Karpas-422 (cell line): ENCODE data around the gene FBN1. TPM values are rescaled to one million over a fixed set of nuclear protein-coding genes. Genes with fewer than 3 reads are reported as not detected.

Experiments used
- DNase-seq: peaks from one replicate; pipeline ENCODE4 v3.0.0-alpha.2; 2015
- H2AFZ ChIP-seq: fragments of 200-600 bp; sonication (generic); 2 replicates; pipeline ENCODE4 v1.6.1; 2014; ENCODE audit warnings: antibody characterized with exemption, low read length, mixed read lengths
- H3K27ac ChIP-seq: fragments of 200-600 bp; sonication (generic); 2 replicates; pipeline ENCODE4 v1.5.1; 2014; ENCODE audit warnings: mild to moderate bottlenecking, low read length, moderate library complexity
- H3K27me3 ChIP-seq: fragments of 200-600 bp; sonication (generic); 2 replicates; pipeline ENCODE4 v1.6.1; 2014; ENCODE audit warnings: low read length, mixed read lengths
- H3K36me3 ChIP-seq: fragments of 200-600 bp; sonication (generic); 2 replicates; pipeline ENCODE4 v1.6.1; 2014; ENCODE audit warnings: low read length, mixed read lengths; ENCODE audit not compliant: insufficient read depth
- H3K4me1 ChIP-seq: fragments of 200-600 bp; sonication (generic); 2 replicates; pipeline ENCODE4 v1.6.1; 2014; ENCODE audit warnings: mild to moderate bottlenecking, low read length, mixed read lengths
- H3K4me2 ChIP-seq: fragments of 200-600 bp; sonication (generic); 2 replicates; pipeline ENCODE4 v1.6.1; 2014; ENCODE audit warnings: low read length, low read depth, mild to moderate bottlenecking; ENCODE audit not compliant: poor library complexity, severe bottlenecking
- H3K4me3 ChIP-seq: fragments of 200-600 bp; sonication (generic); 2 replicates; pipeline ENCODE4 v1.5.1; 2014; ENCODE audit warnings: mild to moderate bottlenecking, antibody characterized with exemption, low read length, mixed read lengths
- H3K79me2 ChIP-seq: fragments of 200-600 bp; sonication (generic); 2 replicates; pipeline ENCODE4 v1.6.1; 2014; ENCODE audit warnings: mild to moderate bottlenecking, low read length, mixed read lengths
- H3K9ac ChIP-seq: fragments of 200-600 bp; sonication (generic); 2 replicates; pipeline ENCODE4 v1.6.0; 2014; ENCODE audit warnings: low read length
- H3K9me2 ChIP-seq: fragments of 200-600 bp; sonication (generic), shearing (Covaris generic); replicated peaks from 2 replicates; pipeline ENCODE4 v1.6.0; 2014; ENCODE audit warnings: mild to moderate bottlenecking, low read length, moderate library complexity; ENCODE audit not compliant: insufficient read depth
- H3K9me3 ChIP-seq: fragments of 300-700, 200-600 bp; sonication (generic); 2 replicates; pipeline ENCODE4 v1.6.1; 2014; ENCODE audit warnings: low read length, mixed read lengths
- H4K20me1 ChIP-seq: fragments of 200-600 bp; sonication (generic); 2 replicates; pipeline ENCODE4 v1.6.1; 2014; ENCODE audit warnings: mild to moderate bottlenecking, antibody characterized with exemption, low read length, low read depth; ENCODE audit not compliant: insufficient read depth
- total RNA-seq: library from RNA; depleted of rRNA; stranded (reverse); fragments of >200 nt; shearing (Covaris generic); gene quantifications from 2 replicates; pipeline ENCODE4 v1.2.3, GENCODE V29; 2014; ENCODE audit warnings: low replicate concordance

Gene FBN1
- total RNA-seq, 1 experiment from 2014 or later: 0.86 TPM

DNA sequence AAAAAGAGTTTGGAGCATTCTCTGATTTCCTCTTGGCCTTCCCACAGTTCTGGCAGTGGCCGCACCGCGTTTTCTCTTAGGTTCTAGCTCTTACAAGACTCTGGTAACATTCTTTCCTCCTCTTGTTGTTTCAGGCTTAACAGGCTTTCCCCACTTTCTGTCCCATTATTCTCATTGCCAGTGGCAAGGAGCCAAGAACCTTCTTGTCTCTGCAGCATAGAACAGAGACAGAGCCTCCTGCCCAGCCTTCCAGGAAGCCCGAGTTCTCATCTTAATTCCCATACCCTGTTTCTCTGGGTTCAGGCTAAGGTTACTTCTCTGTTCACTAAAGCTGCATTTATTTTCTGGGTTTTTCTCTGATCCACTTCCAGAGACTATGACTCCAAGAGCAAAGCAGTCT lies 253.2 kb downstream of the FBN1 start:
- H2AFZ ChIP-seq: no peak overlapping the region
- H3K9me2 ChIP-seq: no peaks in the 10 kb centered on the region
- DNase-seq: no peak

DNA sequence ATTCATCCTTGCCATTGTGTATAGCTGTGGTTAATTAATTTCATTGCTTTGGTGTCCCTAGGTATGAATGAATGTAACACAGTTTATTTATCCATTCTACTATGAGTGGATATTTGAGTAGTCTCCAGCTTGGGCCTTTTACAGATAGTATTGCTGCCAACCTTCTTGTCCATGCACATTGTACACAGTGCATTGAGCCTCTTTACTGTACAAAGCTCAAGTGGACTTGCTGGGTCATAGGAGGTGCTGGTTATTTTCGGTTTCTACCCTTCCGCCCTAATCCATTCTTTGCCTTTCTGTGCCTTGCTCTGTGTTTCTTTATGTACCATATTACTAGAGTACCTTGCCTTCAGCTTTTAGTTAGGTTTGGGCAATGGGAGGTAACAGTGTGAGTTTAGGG lies 253.6 kb downstream of the FBN1 start:
- DNase-seq: no peak
- Histone ChIP-seq H3K36me3 (no peaks in the 10 kb centered on the region), H3K9me2 (no peaks in the 10 kb centered on the region), H3K4me1 (no peaks in the 10 kb centered on the region), H3K27me3 (no peaks in the 10 kb centered on the region), H3K9me3 (no peaks in the 10 kb centered on the region), H2AFZ (no peak overlapping the region), H3K79me2 (no peaks in the 10 kb centered on the region), H3K4me3 (no peak overlapping the region), H4K20me1 (no peaks in the 10 kb centered on the region), H3K27ac (no peak overlapping the region), H3K9ac (no peak overlapping the region), H3K4me2 (no peak overlapping the region)

More for the DNA sequence above, 253.2 kb downstream of the FBN1 start:
- Histone ChIP-seq H3K27me3 (no peaks in the 10 kb centered on the region), H3K4me1 (no peaks in the 10 kb centered on the region), H4K20me1 (no peaks in the 10 kb centered on the region), H3K9ac (no peak overlapping the region), H3K4me3 (no peak overlapping the region), H3K36me3 (no peaks in the 10 kb centered on the region), H3K27ac (no peak overlapping the region), H3K4me2 (no peak overlapping the region), H3K79me2 (no peaks in the 10 kb centered on the region), H3K9me3 (no peaks in the 10 kb centered on the region)

DNA sequence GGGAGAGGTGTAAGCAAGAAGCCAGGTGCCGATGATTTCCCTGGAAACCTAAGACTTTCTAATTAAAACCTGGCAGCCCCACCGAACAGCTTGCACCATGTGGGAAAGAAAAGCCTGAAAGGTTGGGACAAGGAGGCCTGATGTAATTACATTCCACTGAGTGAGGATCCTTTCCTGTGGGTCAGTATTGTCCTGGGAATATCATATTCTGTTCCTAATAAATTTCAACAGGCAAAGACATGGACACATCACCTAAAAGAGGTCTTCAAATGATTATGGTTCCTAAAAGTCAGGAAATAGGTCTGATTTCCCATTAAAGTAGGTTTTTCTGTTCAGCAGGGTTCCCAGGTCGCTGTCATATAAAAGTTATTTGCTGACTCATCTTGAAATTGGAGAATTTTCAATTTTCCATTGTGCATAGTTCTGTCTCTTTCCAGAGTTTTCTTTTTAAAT lies 255.8 kb downstream of the FBN1 start:
- Histone ChIP-seq H3K4me1 (no peaks in the 10 kb centered on the region), H3K27me3 (no peaks in the 10 kb centered on the region), H3K9ac (no peak overlapping the region), H3K9me2 (no peaks in the 10 kb centered on the region), H2AFZ (no peak overlapping the region), H3K4me2 (no peak overlapping the region), H3K36me3 (no peaks in the 10 kb centered on the region), H3K27ac (no peak overlapping the region), H3K4me3 (no peak overlapping the region), H4K20me1 (no peaks in the 10 kb centered on the region), H3K79me2 (no peaks in the 10 kb centered on the region), H3K9me3 (no peaks in the 10 kb centered on the region)
- no peak for DNase-seq

DNA sequence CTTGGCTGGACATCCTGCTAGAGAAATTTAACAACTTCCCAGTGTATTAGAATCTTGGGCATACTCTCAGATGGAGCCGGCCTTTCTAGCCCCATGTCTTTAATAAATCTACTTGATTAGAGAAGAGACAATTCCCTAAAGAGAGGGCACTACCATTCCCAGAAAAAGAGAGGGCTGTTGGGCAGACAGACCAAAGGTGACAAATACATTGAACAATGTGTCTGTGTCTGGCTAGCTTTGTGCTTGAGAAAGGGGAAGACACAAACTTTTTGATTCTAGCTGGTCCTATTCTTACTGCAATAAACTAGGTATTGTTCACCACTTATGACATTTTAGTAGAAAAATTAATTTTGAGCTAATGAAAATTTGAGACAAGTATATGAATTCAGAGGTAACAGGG lies 256.6 kb downstream of the FBN1 start:
- Histone ChIP-seq H3K27me3 (no peaks in the 10 kb centered on the region), H4K20me1 (no peaks in the 10 kb centered on the region), H3K79me2 (no peaks in the 10 kb centered on the region), H3K36me3 (no peaks in the 10 kb centered on the region), H3K4me1 (no peaks in the 10 kb centered on the region), H2AFZ (no peak overlapping the region), H3K9ac (no peak overlapping the region), H3K27ac (no peak overlapping the region), H3K9me3 (no peaks in the 10 kb centered on the region), H3K9me2 (no peaks in the 10 kb centered on the region), H3K4me2 (no peak overlapping the region), H3K4me3 (no peak overlapping the region)
- no peak for DNase-seq

DNA sequence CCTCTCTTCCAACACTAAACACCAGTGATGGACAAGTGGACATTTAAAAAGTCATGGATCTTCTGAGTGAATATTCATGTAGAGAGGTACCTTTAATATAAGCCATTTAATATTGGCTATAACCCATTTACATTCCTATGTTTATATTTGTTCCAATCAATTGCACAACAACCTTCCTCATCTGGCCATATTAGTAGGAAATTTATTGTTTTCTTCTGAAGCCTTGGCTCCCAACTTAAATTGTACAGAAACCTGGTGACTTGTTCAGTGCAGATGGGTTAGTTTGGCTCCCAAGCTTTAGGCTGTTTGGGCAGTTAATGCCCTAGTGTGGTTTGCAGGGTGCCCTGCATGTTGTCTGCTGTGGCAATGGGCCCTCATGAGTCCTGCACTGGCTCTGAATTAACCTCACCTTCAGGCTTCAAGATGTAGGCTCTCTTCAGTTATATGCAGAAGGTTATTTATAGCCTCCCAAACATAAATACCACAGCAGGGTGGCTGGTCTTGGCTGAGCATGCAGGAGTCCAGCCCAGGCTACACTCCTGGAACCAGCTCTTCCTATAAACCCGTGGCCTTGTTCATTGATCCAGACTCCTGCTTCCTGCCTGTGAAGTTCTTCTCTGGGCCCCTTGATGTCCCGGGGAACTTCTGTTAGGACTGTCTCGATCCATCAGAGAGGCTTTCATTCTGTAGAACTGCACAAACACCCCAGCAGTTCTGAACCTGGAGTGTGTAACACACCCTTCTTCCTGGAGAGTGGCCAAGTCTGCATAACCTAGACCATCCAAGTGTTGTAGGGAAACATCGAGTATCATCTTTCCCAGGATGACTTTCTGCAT lies 257.3 kb downstream of the FBN1 start:
- no peak overlapping the region for H3K4me2 ChIP-seq
- no peak overlapping the region for H2AFZ ChIP-seq
- H3K27me3 ChIP-seq: no peaks in the 10 kb centered on the region
- no peaks in the 10 kb centered on the region for H3K9me3 ChIP-seq
- H3K9me2 ChIP-seq: no peaks in the 10 kb centered on the region
- DNase-seq: no peak
- no peak overlapping the region for H3K9ac ChIP-seq
- no peaks in the 10 kb centered on the region for H3K79me2 ChIP-seq
- H3K36me3 ChIP-seq: no peaks in the 10 kb centered on the region
- H4K20me1 ChIP-seq: no peaks in the 10 kb centered on the region
- no peaks in the 10 kb centered on the region for H3K4me1 ChIP-seq
- no peak overlapping the region for H3K27ac ChIP-seq
- H3K4me3 ChIP-seq: no peak overlapping the region

DNA sequence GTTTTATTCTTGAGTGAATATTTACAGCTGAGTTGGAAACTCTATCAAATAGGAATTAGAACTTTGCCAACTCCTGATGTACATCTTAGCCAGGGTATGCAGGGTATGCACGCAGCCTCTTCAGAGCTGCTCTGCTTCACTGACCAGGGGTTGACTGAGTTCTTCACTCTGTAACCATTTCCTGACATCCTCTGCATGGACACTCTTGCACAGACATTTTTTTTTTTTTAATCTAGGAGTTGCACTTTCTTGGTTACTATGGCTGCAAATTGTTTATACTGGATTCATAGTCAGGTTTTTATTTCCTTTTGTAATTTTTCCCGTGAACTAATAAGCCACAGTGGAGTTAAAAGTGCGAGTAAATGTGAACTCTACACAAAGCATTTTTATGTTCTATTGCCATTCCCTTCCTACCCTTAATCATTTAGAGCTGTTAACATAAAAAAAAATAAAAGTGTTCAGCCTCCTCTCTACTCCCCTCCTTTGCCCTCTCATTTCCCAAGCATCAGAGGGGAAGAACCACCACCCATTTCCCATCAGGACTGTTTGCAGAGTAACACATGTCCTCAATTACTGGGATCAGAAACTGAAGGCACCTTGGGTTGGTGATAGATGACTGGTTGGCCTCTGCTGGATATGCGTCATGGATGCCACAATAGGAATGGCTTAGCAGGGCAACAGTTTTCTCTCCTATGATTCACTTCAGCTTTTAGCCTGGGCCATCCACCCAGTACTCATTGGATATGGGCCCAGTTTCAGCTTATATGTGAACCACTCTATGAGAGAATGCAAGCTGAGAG lies 260.3 kb downstream of the FBN1 start:
- Histone ChIP-seq H3K9me2 (no peaks in the 10 kb centered on the region), H3K79me2 (no peaks in the 10 kb centered on the region), H3K4me1 (no peaks in the 10 kb centered on the region), H3K9me3 (no peaks in the 10 kb centered on the region), H3K36me3 (no peaks in the 10 kb centered on the region), H2AFZ (no peak overlapping the region), H4K20me1 (no peaks in the 10 kb centered on the region), H3K9ac (no peak overlapping the region), H3K4me3 (no peak overlapping the region), H3K27me3 (no peaks in the 10 kb centered on the region), H3K4me2 (no peak overlapping the region), H3K27ac (no peak overlapping the region)
- no peak for DNase-seq

DNA sequence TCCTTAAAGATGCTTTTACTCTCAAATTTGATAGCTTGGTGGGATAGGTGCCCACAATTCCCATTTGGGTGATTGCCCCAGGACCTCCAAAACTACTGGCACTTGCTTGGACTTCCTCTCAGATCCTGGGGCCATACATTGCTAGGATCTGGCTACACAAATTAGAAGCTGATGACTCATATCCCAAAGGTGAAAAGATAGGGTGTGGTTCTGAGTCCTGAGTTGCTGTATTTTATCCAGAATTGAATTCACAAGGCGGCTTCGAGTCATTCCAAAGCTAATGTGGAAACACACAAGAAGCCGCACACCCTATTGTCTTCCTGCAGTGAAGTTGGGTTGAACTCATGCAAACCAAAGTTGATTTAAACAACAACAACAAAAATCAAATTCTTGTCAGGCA lies 260.9 kb downstream of the FBN1 start:
- Histone ChIP-seq H3K4me1 (no peaks in the 10 kb centered on the region), H3K9ac (no peak overlapping the region), H3K4me2 (no peak overlapping the region), H4K20me1 (no peaks in the 10 kb centered on the region), H3K9me3 (no peaks in the 10 kb centered on the region), H3K27ac (no peak overlapping the region), H3K79me2 (no peaks in the 10 kb centered on the region), H3K9me2 (no peaks in the 10 kb centered on the region), H3K4me3 (no peak overlapping the region), H3K36me3 (no peaks in the 10 kb centered on the region), H2AFZ (no peak overlapping the region), H3K27me3 (no peaks in the 10 kb centered on the region)
- no peak for DNase-seq

DNA sequence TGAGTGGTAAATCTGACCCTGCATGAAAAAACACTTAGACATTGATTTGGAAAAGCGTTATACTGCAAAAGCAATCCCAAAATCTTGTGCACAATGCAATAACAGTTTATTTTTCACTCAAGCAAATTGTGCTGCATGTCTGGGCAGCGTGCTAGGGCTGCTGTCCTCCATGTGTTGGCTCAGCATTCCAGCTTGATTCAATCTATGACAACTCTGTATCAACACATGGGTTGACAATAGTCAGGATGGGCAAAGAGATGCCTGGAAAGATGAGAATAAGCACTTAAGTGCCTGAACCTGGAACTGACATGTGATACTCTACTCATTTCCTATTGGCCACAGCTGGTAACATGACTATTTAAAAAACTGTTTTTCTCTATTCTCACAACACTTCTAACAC lies 262.5 kb downstream of the FBN1 start:
- Histone ChIP-seq H4K20me1 (no peaks in the 10 kb centered on the region), H3K79me2 (no peaks in the 10 kb centered on the region), H2AFZ (no peak overlapping the region), H3K9ac (no peak overlapping the region), H3K4me1 (no peaks in the 10 kb centered on the region), H3K4me3 (no peak overlapping the region), H3K9me3 (no peaks in the 10 kb centered on the region), H3K27ac (no peak overlapping the region), H3K9me2 (no peaks in the 10 kb centered on the region), H3K4me2 (no peak overlapping the region), H3K36me3 (no peaks in the 10 kb centered on the region), H3K27me3 (no peaks in the 10 kb centered on the region)
- no peak for DNase-seq
